Left lobe of liver (tissue), 2 donors: ENCODE data around the gene ABCC11. TPM values are rescaled to one million over a fixed set of nuclear protein-coding genes. Genes with fewer than 3 reads are reported as not detected.
"Not testable (repeated sequence)": the region's sequence is repeated elsewhere in the genome, so short reads cannot be mapped to it uniquely, and the experiment has no call there.

Experiments
- ATAC-seq: fragments of 200-7000 bp; cut with Tn5 transposase; one replicate; pipeline ENCODE4 v1.9.1; 2020; ENCODE audit warnings: mild to moderate bottlenecking, moderate library complexity
- DNase-seq: peaks from one replicate; pipeline ENCODE4 v3.0.0-alpha.2; 2020; ENCODE audit warnings: low spot score
- total RNA-seq: library from RNA; stranded (reverse); gene quantifications from one replicate; pipeline ENCODE4 v1.2.1, GENCODE V29; 2021
- donor health status: DM: no; HTN: no; CAD: no; lungs with moderate emphysema.
- donor health status: DM: no; HTN: yes; CAD: no.

ABCC11 gene
- total RNA-seq, 1 donor from 2014 or later: 5.8 TPM

DNA sequence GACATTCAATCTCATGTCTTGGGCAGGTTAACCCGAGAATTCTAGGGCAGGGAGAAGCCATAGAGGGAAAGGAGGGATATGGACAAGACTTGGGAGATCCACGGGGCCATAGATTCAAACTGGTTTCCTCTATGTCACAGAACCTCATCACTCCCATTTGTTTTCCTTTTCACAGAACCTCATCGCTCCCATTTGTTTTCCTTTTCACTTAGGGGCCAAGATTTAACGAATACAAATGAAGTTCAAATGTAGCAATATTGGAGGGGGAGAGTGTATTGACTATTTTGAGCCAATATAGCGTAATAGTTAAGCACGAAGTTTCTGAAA lies 42.6 kb downstream of the ABCC11 start:
- peak; percentile 47 for ATAC-seq

DNA sequence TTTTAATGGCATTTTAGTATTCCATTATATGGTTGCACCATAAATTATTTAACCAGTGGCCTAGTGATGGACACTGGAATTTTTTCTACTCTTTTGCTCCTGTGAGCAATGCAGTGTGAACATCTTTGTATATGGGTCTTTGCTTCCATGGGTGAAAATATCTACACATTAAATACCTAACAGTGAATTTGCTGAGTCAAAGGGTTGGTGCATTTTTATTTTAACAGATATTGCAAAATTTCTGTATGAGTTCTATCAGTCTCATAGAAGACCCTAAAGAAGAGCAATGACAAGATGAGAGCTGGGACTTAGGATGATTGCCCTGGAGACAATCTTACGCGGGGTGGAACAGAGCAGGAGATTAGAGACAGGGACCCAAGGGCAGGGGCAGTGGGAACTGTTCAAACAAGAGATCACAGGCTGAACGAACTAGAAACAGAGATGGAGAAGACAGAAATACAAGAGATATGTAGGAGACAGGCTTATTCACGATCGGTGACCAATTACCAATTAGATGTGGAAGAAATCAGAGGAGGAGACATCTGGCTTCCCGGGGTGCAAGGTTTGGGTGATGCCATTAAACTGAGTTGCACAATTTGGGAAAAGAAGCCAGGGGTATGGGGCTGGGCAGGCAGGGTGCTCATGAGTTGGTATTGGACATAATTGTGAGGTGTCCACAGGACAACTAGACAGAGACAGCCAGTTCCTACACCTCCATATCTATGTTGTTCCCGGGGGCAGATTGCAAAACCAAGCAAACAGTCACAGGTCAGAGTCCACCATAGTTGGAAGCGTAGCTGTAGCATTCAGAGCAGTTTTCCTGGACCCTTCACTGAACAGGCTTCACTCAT lies 43.1 kb downstream of the ABCC11 start:
- DNase-seq (peak; percentile 94), ATAC-seq (peak; percentile 78)

More for the DNA sequence above, 42.6 kb downstream of the ABCC11 start:
- DNase-seq: no peak

- peak; percentile 20 for ATAC-seq
- no peak for DNase-seq
These were observed 45.7 kb downstream of the ABCC11 start for GRCh38 chr16:48201515-48202201.

DNA sequence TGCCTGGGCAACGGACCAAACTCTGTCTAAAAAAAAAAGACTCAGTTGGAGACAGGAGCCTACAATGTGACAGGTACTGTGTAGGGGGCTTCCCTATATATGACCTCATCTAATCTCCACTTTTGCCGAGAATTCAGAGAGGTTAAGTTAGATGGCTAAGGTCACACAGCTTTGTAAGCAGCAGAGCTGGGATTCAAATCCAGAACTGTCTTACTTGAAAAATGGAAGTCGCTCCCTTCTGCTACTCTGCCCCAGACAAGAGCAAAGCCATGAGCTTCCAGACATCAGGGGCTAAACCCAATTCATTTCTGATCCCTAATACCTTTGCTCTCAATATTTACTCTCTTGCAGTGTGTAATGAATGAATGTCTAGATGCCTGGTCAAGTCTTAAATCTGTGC lies 50.0 kb downstream of the ABCC11 start:
- DNase-seq (no peak), ATAC-seq (no peak)

GRCh38 chr16:48194828-48195556 lies 52.3 kb downstream of the ABCC11 start:
- DNase-seq (no peak), ATAC-seq (peak; percentile 77)

DNA sequence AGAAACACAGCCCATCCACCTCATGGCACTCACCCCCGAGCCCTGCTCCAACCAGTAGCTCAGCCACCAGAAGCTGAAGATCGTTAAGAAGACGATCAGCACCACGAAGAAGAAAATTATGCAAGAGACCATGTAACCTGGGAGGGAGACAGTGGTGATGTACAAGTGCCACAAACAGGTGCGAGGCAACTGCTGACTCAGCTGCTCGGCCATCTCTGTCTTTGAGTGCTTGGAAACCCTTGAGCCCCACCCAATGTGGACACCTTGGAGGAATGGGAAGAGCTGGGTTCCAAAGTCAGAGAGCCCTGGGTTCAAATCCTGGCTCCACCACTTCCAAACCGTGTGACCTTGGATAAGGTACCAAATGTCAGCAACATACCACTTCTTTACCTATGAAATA lies 53.5 kb downstream of the ABCC11 start:
- ATAC-seq: no peak
- no peak for DNase-seq

- DNase-seq (no peak), ATAC-seq (peak; percentile 23)
These were observed 58.8 kb downstream of the ABCC11 start for GRCh38 chr16:48188449-48189102.

DNA sequence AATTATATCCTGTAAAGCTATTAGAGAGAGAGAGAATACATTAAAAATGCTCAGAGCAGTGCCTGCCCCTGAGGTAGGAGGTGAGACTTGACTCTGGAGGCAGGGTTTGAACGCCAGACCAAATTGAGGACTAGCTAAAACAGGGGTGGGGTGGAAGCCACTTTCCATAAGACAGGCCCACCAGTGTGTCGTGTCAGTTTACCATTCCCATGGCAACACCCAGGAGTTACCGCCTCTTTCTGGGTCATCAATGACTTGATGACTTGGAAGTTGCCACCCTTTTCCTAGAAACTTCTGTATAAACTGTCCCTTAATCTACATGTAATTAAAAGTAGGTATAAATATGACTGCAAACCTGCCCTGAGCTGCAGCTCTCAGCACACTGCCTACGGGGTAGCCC lies 59.6 kb downstream of the ABCC11 start:
- no peak for DNase-seq
- ATAC-seq: no peak

DNA sequence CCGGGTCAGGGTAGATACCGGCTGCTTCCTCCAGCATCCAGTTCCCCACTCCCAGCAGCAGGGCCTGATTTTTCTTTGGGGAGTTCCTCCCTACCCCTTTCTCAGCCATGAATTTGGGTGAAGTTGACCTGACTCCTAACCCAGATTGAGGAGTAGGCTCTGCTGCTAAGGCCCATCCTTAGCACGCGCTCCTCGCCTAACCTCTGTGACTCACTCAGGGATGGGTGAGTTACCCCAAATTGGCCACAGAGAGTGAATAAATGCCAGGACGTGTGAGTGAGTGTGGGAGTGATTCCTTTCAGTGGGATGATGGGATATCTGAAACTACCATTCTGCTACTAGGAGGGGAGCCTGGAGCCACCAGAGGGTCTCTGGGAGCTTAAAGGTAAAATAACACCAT lies 62.7 kb downstream of the ABCC11 start:
- no peak for DNase-seq
- no peak for ATAC-seq

GRCh38 chr16:48182979-48183537 lies 64.3 kb downstream of the ABCC11 start:
- DNase-seq (no peak), ATAC-seq (no peak)

DNA sequence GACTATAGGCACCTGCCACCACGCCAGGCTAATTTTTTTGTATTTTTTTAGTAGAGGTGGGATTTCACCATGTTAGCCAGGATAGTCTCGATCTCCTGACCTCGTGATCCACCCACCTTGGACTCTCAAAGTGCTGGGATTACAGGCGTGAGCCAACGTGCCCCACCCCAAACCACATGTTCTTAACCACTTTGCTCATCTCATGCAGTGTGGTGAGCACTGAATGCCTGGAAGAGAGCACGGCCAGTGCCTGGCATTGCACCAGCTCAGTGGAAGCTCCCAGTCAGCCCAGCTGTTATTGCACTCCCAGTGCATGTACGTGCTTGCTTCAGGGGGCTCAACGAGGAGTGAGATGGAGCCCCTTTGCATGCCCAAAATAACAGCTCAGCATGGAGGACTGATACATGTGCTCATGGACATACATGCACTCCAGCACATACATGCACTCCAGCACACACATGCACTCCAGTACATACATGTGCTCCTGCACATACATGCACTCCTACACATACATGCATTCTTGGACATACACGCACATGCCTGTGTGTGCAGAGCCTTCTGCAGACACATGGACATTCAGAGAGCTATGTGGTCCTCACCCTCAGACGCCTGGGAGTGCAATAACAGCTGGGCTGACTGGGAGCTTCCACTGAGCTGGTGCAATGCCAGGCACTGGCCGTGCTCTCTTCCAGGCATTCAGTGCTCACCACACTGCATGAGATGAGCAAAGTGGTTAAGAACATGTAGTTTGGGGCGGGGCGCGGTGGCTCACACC lies 65.4 kb downstream of the ABCC11 start:
- not testable (repeated sequence) for DNase-seq, ATAC-seq

DNA sequence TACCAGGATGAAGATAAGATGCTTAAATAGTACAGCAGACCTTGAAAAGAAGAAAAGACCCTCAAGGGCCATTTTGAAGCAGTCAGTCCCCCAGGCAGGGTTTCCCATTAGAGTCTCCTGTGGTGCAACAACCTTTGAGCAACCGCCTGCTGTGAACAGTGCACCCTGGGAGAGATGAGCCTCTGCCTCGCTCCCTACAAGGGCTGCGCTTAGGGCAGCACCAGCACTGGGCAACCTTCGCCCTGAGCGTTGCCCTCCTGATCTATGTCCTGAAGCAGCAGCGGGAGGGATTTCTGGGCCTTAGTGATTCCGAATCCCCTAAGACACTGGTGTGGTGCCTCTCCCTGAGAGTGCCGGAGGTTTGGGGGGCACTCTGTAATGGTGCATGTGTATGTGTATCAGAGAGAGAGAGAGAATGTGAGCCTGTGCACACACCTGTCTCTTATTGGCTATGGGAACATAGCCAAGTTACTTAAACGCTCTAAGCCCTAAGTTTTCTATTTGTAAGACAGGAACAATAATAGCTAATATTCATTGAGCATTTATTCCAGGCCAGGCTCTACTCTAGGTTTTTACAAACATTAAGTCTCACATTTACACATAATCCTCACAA lies 66.4 kb downstream of the ABCC11 start:
- DNase-seq: peak; percentile 76
- peak; percentile 96 for ATAC-seq

DNA sequence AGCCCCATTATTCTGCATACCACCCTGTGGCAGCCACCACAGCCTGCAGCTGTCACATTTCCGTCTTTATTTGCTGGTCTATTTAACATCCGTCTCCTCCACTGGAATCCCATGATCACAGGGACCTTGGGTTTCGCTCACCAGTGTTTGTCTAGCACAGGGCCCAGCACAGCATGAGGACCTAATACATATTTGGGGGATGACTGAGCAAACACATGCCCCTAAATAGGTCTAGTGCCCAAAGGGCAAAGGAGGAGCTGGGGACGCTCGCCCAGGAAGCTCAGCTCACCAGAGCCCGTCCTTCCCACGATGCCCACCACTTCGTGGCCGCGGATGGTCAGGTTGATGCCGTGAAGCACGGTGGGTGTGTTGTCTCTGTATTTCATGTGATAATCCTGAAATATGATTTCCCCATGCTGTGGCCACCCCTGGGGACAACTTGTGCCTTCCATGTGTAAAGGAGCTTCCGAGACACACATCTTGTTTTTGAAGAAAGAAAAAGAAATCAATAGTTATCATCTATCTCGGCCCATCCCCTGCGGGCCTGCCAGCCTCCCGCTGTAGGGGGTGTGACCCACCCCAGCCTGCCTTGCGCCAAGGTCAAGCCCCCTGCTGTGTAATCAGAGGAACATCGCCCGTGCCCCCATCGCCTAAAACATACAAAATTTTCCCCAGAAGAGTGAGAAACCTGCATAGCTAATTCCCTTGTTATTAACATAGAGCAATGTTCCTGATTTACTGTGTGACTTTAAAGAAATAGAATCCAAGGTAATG lies 70.5 kb downstream of the ABCC11 start:
- no peak for ATAC-seq
- no peak for DNase-seq

DNA sequence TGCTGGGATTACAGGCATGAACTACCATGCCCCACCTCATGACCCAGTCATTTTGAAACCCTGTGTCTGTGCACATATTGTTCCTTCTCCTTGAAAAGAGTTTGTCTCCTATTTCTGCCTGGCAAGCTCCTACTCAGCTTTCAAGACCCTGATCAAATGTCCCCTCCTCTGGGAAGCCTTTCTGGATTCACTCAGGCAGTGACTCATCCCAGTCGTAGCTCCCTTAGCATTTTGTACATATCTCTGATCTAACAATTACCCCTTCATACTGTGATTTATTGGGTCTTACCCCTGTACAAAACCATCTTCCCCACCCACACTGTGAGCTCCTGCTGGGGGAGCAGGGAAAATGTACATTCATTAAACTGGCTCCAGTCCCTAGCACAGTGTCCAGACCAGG lies 73.5 kb downstream of the ABCC11 start:
- no peak for DNase-seq
- no peak for ATAC-seq

DNA sequence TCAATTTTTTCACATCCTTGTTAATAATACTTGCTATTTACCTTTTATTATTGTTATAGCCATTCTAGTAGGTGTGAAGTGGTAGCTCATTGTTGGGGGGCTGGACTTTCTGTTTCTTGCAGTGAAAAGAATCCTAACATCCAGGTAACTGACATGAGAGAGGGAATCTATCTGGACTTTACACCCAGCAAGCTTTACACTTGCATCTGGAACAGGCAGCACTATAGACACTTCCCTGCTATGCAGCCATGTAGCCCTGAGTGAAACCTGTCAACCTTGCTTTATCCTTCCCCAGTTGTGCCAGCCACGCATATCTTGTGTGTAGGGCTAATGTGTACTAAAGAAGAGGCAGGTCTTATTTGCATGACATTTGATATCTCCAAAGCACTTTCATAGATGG lies 74.7 kb downstream of the ABCC11 start:
- ATAC-seq: no peak
- no peak for DNase-seq

DNA sequence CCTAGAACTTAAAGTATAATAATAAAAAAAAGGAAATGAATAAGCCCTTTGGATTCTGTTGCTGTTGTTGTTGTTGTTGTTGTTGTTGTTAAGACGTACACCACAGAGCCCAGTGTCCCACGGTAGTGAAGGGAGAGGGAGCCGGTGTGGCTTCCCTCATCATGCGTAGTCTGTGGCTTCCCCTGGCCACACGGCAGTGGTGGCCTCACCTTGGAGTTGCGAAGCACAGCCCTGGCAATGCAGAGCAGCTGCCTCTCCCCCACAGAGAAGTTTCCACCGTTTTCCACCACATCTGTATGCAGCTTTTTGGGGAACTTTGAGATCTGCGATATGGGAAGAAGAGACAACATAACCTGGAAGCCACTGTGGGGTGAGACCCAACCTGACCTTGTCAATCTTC lies 77.4 kb downstream of the ABCC11 start:
- DNase-seq (no peak), ATAC-seq (no peak)

- ATAC-seq (no peak), DNase-seq (no peak)
These were observed 79.3 kb downstream of the ABCC11 start for GRCh38 chr16:48168075-48168474.

- DNase-seq, ATAC-seq: not testable (repeated sequence)
These were observed 80.7 kb downstream of the ABCC11 start for GRCh38 chr16:48166617-48167016.
